DMS 273 treated with DMSO at 0.1 percent for 48 hours (cell line): ENCODE data around the gene RPL22.

Experiments
- DNase-seq: peaks from one replicate; lab custom pipeline; 2025; lab: John Stamatoyannopoulos, UW

Gene RPL22

DNA sequence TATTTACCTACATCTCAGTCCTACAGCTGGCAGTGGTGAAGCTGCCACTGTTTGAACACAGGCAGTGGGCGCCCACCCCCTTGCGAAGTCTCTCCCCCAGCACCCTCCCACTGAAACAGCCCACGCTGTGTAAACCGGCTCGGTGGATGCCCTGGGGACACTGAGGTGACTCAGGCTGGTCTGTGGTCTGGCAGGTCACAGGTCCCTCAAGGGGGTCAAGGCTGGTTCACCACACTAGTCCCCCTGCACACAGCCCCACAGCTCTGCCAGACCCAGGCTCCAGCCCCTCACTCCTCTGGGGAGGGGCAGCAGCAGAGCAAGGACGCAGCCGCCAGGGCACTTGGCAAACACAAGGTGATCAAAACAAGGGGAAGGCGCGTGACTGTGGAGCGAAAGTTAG, 26.8 kb downstream of the RPL22 start:
- no peak for DNase-seq

DNA sequence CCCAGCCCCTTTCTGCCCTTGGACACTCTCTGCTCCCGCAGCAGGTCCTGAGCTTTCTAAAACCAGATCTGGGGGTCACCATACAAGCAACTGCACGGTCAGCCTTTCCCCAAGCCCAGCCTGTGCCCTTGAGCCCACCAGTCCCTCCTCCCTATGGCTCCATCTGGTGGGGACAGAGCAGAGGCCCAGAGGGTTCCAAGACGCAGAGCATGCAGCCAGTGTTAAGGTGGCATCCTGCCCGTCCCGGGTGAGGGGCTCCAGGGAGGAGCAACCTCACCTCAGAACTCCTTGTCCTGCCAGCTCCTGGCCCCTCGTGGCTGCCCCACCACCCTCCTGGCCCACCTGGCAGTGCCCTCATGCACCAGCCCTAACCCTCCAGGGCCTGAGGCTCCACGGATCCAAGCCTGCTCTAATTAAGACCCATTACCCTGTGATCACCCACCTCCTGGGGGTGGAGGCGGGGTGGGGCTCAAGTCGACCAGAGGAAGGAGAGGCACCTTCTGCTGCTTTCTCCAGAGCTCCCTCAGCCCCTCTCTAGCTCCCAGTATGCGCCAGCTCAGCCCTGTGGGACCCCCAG, 27.8 kb downstream of the RPL22 start:
- no peak for DNase-seq

DNA sequence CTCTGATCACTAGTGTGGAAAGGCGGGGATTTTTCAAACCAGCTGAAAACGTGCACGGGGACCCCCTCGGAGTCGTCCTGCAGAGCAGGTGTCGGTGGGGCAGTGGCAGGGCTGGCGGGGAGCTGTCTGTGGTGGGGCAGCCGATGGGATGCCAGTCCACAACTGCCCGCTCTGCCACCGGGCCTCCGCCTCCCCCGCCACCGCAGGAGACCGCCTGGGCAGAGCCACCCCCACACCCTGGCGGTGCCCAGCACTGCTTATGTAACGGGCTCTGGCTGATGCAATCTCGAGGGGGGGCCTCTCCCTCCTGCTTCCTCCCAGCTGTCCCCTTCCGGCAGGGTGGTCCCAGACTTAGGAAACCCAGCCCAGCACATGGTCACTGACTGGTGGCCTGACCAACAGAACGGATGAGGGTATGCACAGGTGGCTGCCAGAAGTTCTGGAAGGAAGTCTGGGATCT, 28.6 kb downstream of the RPL22 start:
- no peak for DNase-seq

DNA sequence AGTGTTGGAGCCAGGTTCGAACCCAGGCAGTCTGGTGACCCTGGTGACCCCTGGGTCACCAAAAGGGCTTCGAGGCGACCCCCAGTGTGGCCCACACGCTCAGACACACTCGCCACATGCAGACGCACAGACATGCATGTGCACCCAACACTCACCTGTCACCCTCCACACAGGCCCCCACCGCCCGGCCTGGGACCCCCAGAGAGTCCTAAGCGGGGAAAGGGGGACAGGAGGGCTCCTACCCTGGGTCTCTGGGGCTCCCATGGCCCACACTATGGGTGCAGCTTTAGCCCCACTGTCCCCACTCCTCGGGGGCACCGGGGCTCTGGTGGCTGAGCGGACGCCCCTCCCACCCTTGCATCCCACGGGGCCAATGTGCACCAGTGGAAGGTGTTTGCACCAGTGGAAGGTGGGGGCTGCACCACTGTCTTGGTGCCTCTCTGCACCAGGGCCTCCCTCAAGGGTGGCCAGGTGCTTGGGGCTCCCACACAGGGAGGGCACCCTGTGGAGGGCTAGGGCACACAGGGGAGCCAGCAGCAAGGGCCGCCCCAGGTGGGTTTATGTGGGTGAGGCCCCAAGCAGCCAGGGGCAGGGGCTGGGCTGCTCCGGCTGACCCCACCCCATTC, 29.2 kb downstream of the RPL22 start:
- no peak for DNase-seq

DNA sequence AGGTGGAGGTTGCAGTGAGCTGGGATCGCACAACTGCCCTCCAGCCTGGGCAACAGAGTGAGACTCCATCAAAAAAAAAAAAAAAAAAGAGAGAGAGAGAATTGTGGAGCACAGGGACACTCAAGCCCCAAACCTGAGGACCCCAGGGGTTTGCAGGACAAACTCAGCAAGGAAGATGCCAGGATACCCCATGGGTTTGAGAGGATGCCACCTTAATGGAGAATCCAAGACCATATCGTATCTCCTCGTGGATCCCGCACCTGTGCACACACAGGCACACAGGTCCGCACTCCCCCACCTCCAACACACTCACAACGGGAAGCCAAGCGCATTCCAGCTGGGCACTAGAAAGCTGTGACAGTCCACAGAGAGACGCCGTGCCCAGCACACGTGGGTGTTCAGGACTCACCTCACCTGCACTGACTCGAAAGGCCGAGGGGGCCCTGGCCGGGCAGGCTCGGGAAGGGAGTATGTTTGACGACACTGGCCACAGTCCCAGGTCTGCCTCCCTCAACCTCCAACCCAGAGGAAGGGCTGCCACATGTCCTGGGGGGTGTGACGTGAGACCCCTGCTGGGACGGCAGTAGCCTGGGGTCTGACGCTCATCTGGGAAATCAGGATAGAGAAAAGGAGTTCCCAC, 30.3 kb downstream of the RPL22 start:
- DNase-seq = no peak

DNA sequence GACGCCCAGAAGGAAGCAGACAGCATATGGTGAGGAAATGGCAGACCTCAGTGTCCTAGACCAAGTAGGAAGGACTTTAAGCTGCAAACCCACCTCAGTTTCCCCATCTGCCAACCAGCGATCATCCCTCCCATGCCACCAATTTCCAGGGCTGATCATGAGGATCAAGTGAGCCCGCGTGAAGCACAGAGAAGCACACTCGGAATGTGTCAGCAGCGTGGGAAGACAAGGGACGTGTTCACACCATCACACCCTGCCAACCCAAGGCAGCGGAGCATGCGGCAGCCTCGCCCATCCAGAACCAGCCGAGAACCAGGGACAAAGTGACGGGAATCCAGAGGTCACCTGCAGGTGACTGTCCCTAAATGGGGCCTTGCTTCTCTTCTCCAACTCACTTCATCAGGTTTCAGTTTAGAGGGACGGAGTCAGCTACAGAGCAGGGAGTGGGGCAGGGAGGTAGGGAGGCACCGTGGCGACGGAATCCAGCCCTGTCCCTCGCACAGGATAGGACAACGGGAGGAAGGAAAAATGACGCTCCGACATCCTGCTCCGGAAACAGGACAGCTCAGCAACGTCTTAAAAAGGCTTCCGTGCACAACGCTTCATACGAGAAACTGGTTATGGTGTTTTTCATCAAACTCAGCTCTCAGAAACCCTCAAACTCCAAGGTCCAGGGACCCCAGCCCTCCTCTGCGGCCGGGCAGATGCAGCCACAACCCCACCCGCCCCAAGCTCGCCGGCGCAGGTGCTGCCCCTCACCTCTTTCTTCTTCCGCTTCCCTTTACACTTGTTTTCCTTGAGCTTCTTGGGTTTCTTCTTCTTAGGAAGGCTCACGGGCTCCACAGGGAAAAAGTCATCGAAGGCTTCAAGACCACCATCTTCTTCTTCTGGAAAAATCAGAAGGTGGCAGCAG, 31.7 kb downstream of the RPL22 start:
- DNase-seq = no peak

DNA sequence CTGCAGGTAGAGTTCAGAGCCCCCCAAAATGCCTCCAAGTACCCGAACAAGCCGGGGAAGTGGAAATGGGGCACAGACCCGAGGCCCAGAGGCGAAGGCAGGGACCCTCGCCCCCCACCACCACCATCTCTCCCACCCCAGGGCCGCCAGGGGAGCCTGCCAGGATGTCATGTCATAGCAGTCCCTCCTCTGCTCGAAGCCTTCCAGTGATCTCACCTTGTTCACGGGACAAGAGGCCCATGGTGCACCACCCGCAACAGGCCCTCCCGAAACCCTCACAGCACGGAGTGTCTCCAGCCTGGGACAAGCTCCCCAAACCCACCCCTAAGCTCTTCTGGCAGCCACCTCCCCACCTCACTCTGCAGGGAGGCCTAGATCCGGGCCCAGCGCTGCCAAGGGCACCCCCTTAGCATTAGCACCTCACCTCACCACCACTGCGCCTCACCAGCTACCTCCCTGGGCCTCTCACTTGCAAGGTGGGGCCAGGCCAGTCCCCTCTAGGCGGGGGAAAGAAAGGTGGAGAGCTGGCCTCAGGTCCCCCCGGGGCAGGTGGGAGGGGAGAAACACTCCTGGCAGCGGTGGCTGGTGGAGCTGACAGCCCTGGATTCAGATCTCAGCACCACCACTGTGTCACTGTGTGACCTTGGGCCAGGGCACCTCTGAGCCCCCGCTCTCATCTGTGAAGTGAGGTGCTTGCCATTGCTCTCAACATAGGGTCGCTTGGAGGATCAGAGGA, 32.6 kb downstream of the RPL22 start:
- no peak for DNase-seq

DNA sequence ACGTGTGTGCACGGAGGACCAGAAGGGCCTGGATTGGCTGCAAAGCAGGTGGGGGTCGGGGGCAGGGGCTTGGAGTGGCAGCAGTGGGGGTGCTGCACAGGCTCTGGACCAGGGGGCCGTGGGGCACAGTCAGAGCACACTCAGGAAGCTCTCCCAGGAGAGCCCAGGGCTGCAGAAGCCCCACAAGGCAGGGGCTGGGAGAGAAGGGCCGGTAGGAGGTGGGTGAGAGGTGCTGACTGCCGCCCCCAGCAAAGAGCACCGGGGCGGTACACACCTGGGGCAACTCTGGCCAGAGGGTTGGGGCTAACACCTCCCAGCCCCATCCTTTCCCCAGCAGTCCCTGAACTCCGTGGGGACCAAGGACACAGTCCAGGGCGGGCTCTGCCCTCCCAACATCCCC, 33.2 kb downstream of the RPL22 start:
- DNase-seq = no peak

DNA sequence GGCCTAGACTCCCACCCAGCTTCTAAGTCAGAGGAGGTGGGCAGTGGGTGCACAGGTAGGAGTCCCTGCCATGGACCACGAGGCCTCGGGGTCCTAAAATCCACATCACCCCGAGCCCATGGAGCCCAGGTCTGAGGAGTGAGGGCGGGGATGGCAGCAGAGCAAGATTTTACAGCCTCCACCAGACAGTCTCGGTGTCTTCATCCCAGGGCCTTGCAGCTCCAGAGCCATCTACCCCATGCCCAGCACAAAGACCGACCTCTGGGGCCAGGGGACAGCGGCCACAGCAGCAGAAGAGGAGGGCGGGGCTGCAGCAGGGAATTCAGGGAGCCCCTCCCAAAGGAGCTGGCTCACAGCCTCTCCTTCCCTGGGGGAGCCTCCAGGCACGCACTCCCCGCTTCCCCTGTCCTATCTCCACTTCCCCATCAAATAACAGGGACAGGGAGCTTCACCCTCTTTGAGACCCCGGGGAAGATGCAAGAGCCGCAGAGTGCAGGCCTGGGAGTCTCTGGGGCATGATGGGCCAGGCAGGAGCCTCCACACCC, 33.9 kb downstream of the RPL22 start:
- no peak for DNase-seq

DNA sequence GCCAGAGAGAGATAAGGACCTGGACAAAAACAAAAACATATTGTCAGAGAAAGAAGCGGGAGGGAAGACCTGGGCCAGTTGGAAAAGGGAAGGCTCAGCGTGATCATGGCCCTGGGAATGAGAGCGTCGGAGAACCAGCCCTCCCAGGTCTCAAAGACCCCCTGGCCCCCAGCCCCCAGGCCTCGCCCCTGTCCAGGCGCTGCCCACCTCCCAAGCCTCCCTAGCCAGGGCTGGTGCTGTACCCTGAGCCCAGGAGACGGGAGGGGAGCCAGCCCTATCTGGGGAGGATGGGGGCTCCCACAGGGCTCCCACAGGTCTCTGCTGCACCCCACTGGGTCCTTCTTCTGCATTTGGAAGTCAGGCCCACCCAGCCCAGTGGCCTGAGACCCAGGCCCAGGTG, 34.4 kb downstream of the RPL22 start:
- DNase-seq = no peak

DNA sequence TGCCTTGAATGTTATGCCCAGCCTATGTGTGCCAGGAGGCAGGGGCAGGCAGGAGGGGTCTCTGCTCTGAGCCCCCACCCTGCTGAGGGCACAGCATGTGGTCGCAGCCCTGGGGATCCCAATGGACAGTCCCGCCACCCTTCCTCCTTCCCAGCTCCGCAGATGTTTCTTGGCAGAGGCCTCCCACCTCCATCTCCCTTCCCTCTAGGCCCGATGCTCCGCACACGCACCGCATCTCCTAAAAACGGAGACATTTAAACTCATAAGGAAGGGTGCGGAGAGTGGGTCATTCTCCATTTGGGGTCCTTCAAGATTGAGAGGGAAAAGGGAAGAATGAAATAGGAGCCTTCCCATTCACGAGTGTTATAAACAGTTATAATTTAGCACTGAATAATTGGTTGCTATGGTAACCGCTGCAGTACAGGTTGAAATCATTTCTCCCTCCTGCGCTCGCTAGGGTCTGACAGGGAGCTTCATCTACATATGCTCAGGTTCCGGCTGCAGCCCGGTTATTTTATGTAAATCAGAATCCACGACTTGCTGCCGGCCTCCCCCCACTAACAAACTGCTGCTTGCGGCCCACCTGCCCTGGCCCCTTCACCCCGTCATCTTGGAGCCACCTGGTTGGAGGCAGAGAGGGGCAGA, 35.3 kb downstream of the RPL22 start:
- no peak for DNase-seq

DNA sequence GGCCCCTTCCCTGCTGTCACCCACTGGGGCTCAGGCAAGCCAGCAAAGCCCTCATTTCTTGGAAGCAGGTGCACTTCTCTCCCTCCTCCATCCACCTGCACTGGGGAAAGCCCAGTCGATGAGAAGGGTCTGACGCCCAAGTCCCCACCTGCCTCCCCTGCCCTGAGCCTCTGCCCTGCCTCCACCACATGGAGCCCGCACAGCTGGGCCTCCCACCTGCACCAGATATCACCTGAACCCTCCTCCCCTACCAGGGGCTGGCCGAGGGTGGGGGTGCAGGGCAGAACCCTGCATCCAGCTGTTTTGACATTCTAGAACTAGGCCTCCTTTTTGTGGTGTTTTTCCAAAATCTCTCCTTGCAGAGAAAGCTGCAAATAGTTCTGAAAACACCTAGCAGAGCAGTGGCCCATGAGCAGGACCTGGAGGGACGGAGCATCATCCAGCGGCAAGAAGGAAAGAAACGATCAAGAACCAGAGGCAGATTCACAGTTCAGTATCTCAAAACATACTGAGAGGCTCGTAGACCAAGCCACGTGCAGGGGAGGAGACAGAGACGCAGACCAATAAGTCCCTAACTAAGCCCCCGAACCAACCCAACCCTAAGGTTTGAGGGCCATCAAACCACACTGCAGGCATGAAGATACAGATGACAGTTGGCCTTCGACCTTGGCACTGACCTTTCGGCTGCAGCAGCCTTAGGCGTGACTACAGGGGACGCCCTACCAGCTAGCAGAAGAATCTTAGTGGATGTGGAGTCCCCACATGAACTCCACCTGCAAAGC, 36.0 kb downstream of the RPL22 start:
- no peak for DNase-seq

DNA sequence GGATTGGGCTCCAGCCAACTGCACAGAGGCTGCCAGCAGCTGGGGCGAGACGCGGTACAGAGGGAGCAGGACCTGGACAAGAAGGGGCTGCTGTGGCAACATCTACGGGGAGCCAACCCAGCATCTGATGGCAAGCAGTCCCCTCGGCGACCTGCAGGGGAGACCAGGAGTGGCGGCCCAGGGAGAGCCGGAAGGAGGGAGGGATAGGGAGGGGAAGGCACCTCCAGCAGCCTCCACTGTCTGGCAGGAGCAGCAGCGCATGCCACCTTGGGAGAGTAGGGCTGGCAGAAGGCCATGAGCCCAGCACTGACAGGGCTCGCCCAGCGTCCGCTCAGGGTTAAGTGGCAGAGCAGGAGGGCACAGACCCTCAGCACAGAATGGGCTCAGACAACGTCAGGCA, 36.6 kb downstream of the RPL22 start:
- DNase-seq = no peak

DNA sequence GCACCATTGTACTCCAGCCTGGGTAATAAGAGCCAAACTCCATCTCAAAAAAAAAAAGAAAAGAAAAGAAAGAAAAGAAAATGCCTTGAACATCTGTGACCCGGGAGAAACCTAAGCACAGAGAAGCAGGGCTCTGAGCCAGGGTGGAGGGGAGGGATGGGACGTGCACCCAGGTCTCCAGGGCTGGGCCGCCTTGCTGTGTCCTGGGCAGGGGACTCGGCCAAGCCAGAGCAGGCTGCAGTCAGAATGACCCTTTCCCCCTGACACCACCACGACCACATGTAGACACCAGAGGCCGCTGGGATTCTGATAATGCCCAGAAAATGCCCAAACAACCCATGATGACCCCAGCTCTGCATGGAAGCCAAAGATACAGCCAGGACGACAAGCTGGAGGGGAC, 37.1 kb downstream of the RPL22 start:
- no peak for DNase-seq

DNA sequence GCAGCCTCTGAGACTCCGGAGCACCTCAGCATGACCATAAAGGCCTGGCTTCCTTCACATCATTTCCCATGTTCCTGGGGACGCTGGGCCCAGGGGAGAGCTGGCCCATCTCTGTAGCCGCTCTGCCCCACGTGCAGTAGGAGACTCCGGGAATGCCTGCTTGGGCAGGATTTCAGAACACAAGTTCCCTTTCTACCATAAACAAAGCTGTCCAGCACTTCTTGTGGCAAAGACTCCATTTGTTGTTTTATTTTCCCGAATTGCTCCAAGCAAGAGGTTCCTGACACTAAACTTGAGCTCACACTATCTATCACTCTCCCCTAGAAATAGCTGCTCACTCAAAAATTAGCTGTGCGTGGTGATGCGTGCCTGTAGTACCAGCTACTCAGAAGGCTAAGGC, 41.2 kb downstream of the RPL22 start:
- DNase-seq = no peak

DNA sequence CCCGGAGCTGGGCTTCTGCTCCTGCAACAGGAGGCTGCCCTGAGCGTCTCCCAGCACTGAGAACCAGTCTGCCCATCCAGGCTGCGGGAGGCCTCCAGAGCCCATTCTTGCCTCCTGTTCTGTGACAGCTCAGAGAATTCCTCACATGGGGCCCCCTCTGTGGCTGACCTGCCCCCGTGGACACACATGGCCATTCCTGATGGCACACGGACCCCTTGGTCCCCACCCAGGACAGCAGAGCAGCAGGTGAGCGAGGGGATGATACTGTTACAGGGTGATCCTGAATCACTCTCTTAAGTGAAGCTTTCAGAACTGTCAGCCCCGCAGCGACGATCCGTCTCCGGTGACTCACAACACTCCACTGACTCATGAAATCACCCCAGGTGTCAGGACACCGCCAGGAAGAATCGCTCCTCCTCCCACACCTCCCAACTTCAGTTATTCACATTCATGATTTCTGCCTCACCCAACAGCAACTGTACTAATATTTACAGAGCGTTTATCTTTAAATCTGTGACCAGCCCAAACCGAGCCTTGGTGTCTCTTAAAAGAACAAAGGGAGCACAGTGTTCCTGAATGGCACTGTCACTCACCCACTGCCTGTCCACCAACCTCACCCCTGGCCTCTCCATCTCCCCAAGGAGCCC, 41.7 kb downstream of the RPL22 start:
- no peak for DNase-seq

DNA sequence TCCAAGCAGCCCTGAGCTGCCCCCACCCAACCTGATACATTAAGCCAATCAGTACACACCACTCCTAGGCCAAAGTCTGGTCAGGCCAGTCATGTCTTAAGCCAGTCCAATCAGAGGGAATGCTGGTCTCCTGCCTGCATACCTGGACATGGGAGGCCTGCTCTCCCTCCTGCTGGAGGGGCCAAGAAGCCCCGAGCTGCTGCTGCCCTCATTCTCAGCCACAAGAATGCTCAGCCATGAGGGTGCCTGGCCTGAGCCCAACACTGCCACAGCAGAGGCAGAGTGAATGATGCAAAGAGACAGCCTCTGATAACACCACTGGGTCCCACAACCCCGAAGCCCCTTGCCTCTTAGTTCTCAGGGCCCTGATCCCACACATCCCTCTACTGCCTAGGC, 42.3 kb downstream of the RPL22 start:
- no peak for DNase-seq

DNA sequence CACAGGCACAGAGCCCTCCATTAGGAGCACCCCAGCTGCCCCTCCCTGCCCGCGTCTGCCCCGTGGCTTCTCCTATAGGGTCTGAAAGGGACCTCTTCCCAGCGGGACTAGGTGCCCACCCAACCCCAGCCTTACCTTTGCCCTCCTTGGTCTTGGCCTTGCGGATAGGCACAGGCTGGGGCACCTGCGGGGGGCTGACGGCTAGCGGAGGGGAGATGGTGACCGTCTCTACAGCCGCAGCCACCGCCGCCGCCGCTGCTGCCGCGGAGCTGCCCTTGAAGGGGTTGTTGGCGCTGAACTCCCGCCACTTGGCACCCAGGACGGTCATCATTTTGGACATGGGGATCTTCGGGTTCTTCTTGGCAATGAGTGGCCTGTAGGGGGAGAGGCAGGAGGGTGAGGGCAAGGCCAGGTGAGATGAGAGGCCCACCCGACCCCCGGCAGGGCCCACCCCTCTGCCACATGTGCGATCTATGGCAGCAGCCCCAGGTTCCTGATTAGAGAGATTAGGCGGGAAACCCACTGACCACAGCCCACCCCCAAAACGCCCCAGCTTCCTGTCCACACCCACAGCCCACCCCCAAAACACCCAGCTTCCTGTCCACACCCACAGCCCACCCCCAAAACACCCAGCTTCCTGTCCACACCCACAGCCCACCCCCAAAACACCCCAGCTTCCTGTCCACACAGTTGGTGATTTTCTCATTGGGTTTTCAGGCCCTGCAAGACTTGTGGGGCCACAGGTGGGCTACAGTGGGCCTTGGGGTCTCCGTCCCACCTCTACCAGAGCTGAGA, 44.7 kb downstream of the RPL22 start:
- DNase-seq = no peak

DNA sequence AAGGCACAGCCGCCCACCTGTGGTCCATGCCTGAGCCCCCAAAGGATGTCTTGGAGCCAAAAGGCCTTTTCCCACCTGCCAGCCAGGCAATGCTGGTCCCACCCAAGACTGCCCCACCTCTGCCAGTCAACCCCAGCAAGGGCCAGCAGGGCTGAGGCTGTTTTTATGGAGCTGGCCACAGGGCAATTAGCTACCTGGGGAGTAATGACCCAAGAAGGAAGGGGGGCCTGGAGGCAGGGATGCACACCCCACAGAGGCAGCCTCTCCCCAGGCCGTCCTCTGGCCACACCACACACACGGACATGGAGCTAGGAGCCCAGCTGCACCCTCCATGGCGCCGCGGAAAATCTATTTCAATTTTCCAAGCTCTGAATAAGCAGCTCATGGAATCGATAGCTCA, 46.5 kb downstream of the RPL22 start:
- DNase-seq = no peak
